Stimulated activated naive CD8-positive, alpha-beta T cell treated with anti-CD3 and anti-CD28 coated beads, Interleukin-15, amount 100 ng/mL, for 72 hours (primary cell): ENCODE results near the gene MBOAT1.

Experiments used
- ATAC-seq: fragments of 150-1000 bp; cut with Tn5 transposase; 2 replicates; pipeline ENCODE4 v1.10.0; 2021; ENCODE audit warnings: mild to moderate bottlenecking, moderate library complexity
- DNase-seq, 2 donors: peaks; one replicate each; pipeline ENCODE4 v3.0.0; 2021 to 2022
- H3K27ac Mint-ChIP-seq, 2 donors: one replicate each; pipeline ENCODE4 v1.8.0; 2022; ENCODE audit warnings: mild to moderate bottlenecking in 2 of 2, mixed read lengths in 2 of 2, moderate library complexity in 2 of 2
- H3K27me3 Mint-ChIP-seq: one replicate; pipeline ENCODE4 v1.8.0; 2022; ENCODE audit warnings: mixed read lengths
- H3K4me1 Mint-ChIP-seq: one replicate; pipeline ENCODE4 v1.8.0; 2022; ENCODE audit warnings: mild to moderate bottlenecking, mixed read lengths
- H3K4me3 Mint-ChIP-seq, 2 donors: one replicate each; pipeline ENCODE4 v1.8.0; 2022; ENCODE audit warnings: mild to moderate bottlenecking in 2 of 2, mixed read lengths in 2 of 2, moderate library complexity in 1 of 2
- H3K9me3 Mint-ChIP-seq, 2 donors: one replicate each; pipeline ENCODE4 v1.8.0; 2022; ENCODE audit warnings: mixed read lengths in 2 of 2

Gene MBOAT1

DNA sequence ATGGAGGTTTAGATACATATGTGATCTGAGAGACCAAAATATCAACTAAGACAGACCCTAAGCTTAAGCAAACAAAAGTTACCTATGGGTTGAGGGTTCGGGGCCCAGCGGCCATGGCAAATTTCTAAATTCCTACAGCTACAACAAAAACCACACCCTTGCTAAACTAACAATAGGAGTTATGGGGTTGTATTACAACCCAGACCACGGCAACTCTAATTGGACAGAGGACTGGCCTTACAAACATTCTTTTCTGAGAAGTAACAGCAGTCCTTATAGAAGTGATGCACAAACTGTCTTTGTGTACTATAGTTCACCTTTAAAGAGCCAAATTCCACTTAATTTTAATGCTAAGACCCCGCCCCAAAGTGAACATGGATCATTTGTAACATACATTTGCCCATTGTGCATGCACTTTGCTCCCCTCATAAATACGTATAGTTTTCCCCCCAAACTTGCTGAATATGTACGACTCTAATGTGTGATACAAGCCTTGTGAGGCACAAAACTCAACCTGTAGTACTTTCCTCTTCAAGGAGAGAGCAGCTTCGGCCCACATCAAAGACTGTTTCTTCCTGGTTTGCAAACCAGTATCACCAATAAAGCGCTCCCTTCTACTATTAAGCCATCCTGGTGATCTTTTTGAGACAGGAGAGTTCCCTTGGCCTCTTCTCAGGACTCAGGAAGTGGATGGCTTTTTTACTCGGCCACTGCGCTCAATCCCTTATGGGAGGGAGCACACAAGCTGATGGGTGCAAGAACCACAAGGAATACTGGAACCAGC is 25.6 kb upstream of the MBOAT1 start:
- H3K4me1 Mint-ChIP-seq = no peaks in the 10 kb centered on the region
- H3K9me3 Mint-ChIP-seq = no peaks in the 10 kb centered on the region
- DNase-seq = no peak
- H3K27ac Mint-ChIP-seq = no peak overlapping the region
- no peak overlapping the region for H3K4me3 Mint-ChIP-seq
- H3K27me3 Mint-ChIP-seq = no peaks in the 10 kb centered on the region
- no peak for ATAC-seq

DNA sequence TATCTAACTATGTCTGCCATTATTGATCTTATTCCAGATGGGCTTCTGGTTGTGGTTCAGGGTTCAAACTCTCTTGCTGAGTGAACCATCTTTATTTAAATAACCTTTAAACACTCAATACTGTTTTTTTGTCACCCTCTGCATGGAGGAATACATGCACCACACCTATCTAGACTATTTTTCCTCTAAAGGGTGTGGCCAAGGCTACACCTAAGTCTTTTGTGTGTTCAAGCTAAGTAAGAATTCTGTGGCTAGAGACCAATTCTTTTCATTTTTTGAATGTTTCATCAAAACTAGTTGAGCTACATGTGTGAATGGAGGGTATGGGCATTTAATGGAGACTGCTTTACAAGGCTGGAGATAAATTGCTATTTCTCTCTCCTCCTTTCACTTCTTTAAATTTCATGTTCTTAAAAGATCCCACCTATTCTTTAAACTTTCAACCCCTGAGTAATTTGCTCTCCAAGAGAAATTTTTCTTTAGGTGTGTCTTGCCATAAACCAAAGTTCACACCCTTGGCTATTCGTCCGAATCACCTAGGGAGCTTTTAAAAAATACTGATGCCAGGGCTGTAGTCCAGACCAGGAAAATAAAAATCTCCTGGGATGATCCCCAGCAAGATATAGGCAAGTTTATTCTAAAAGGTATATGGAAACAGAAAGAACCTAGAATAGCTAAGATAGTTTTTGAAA is 24.8 kb upstream of the MBOAT1 start:
- ATAC-seq (no peak), DNase-seq (no peak)
- Mint-ChIP-seq H3K4me1 (no peaks in the 10 kb centered on the region), H3K9me3 (no peaks in the 10 kb centered on the region), H3K27ac (no peak overlapping the region), H3K4me3 (no peak overlapping the region), H3K27me3 (no peaks in the 10 kb centered on the region)

DNA sequence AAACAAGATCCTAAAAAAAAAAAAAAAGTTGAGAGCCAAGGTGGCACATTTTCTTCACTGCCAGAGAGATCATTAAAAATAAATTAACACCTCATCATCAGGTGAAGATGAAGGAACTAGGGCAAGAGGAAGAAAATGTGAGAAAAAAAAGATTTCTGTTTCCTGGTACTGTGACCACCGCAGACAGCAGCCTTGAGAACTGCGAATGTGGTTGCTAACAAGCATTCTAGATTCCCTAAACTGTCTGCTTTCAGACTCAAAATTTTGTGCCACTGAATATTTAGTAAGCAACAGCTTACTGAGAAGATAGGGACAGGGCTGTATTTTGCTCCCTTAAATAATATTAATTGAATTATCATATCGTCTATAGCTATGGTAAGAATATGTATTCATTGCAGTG is 24.1 kb upstream of the MBOAT1 start:
- H3K4me1 Mint-ChIP-seq = no peaks in the 10 kb centered on the region
- DNase-seq = no peak
- no peak overlapping the region for H3K4me3 Mint-ChIP-seq
- H3K27me3 Mint-ChIP-seq = no peaks in the 10 kb centered on the region
- no peaks in the 10 kb centered on the region for H3K9me3 Mint-ChIP-seq
- H3K27ac Mint-ChIP-seq = no peak overlapping the region
- ATAC-seq = no peak

DNA sequence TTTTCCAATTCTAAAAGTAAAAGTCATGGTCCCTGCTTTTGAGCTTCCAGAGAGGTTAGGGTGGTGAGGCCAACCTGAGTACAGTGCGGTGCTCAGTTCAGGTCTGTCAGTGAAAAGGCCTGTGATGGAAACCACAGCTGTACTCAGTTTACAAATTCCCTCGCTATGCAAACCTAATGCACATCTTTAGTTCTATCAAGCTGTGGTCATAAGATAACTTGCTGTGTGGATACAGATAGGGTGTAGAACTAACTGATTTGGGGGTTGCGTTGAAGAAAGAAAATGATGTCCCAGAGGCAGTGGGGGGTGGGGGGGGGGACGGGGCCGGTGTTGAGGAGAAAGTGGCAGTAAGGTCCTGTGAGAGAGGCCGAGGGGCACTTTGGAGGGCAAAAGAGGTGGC is 22.8 kb upstream of the MBOAT1 start:
- no peaks in the 10 kb centered on the region for H3K27me3 Mint-ChIP-seq
- H3K4me3 Mint-ChIP-seq = no peak overlapping the region
- no peaks in the 10 kb centered on the region for H3K4me1 Mint-ChIP-seq
- peak overlapping the region in 1 of 2 donors; percentile 33 for H3K27ac Mint-ChIP-seq
- ATAC-seq (no peak), DNase-seq (no peak)
- no peaks in the 10 kb centered on the region for H3K9me3 Mint-ChIP-seq

DNA sequence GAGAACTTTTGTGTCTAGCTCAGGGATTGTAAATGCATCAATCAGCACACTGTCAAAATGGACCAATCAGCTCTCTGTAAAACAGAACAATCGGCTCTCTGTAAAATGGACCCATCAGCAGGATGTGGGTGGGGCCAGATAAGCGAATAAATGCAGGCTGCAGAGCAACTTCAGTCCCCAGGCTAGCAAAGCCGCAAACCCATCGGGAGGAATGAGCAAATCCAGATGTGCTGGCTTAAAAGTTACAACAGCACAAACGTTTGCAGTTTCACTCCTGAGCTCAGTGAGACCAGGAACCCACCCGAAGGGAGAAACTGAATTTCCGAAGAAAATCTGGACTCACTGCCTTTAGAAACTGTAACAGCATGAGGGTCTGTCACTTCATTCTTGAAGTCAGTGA is 21.9 kb upstream of the MBOAT1 start:
- Mint-ChIP-seq H3K4me1 (no peaks in the 10 kb centered on the region), H3K4me3 (no peak overlapping the region), H3K9me3 (no peaks in the 10 kb centered on the region), H3K27ac (no peak overlapping the region), H3K27me3 (no peaks in the 10 kb centered on the region)
- DNase-seq = no peak
- ATAC-seq = no peak

DNA sequence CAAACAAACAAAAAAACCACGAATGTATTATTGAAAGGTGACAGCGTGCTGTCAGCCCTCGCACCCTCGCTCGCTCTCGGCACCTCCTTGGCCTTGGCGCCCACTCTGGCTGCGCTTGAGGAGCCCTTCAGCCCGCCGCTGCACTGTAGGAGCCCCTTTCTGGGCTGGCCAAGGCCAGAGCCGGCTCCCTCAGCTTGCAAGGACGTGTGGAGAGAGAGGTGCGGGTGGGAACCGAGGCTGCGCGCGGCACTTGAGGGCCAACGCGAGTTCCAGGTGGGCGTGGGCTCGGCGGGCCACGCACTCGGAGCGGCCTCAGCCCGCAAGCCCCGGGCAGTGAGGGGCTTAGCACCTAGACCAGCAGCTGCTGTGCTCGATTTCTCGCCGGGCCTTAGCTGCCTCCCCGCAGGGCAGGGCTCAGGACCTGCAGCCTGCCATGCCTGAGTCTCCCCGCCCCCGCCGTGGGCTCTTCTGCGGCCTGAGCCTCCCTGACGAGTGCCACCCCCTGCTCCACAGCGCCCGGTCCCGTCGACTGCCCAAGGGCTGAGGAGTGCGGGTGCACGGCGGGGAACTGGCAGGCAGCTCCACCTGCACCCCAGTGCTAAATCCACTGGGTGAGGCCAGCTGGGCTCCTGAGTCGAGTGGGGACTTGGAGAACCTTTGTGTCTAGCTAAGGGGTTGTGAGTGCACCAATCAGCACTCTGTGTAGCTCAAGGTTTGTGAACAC is 20.9 kb upstream of the MBOAT1 start:
- Mint-ChIP-seq H3K27ac (no peak overlapping the region), H3K4me1 (no peaks in the 10 kb centered on the region), H3K9me3 (no peaks in the 10 kb centered on the region), H3K4me3 (no peak overlapping the region), H3K27me3 (no peaks in the 10 kb centered on the region)
- ATAC-seq (no peak), DNase-seq (no peak)

DNA sequence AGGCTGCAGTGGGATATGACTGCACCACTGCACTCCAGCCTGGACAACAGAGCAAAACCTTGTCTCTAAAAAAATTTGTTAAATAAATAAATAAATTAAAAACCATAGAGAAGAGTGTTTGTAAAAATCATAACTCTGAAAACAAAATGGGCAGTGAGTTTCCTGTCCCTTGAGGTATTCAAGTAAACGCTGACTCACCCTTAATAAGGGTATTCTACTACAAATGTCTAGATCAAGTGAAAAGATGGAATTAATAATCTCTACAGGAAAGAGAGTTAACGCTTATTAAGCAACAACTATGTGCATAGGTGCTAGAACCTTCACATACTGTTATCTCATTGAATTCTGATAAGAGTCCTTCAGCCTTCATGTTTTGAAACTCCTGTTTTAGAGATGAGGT is 19.9 kb upstream of the MBOAT1 start:
- DNase-seq (no peak), ATAC-seq (no peak)
- Mint-ChIP-seq H3K27ac (no peak overlapping the region), H3K9me3 (no peaks in the 10 kb centered on the region), H3K4me1 (no peaks in the 10 kb centered on the region), H3K27me3 (no peaks in the 10 kb centered on the region), H3K4me3 (no peak overlapping the region)

DNA sequence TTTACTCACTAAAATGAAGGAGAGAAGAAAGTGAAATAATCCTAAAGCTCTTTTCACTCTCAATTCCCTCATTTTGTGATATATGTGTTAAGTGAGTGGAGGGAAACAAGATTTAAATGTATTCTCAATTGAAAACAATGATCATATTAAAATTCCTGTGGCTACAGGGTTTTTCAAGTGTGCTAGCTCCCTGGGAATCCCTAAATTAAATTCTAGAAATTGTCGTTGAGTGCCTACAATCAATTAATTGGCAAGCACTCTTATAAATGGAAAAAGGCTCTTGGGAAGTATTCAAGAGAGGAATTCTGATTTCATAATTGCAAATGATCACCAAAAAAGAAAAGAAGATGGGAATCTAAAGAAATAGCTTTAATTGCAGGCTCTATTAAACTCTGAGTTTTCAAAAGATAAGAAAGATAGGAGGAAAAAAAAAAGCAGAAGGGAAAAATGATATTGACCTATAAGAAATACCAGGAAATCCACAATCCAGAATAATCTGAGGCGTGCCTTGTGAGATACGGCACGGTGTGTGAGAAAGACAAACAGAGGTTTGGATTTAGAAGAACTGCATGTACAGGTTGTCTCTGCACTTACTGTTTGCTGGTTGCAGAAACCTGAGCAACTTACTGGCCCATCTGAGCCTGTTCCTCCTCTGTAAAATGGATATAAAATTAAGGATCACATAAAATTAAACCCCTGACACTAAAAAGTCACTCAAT is 18.3 kb upstream of the MBOAT1 start:
- no peaks in the 10 kb centered on the region for H3K9me3 Mint-ChIP-seq

DNA sequence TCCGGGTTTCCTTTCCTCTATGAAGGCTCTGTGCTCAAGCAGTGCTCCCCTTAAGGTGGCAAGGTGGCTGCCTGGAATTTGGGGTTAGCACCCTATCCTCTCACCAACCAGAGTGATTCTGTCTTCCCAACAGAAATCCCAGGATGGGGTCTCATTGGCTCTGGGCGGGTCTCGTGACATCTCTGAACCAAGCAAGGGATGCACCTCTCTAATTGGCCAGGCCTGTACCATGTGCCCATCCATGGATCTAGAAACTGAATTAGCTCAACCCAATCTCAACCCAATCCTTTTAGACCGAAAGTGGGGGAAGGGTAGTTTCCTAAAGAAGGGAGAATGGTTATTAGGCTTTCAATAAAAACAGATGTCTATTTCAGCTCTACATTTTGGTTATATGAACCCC is 17.6 kb upstream of the MBOAT1 start:
- no peak for DNase-seq
- no peaks in the 10 kb centered on the region for H3K4me1 Mint-ChIP-seq
- no peaks in the 10 kb centered on the region for H3K9me3 Mint-ChIP-seq
- no peak overlapping the region for H3K4me3 Mint-ChIP-seq
- H3K27me3 Mint-ChIP-seq = no peaks in the 10 kb centered on the region
- H3K27ac Mint-ChIP-seq = no peak overlapping the region
- ATAC-seq = no peak

More for the DNA sequence above, 18.3 kb upstream of the MBOAT1 start:
- no peak for ATAC-seq
- Mint-ChIP-seq H3K4me3 (no peak overlapping the region), H3K4me1 (no peaks in the 10 kb centered on the region), H3K27ac (no peak overlapping the region), H3K27me3 (no peaks in the 10 kb centered on the region)
- DNase-seq = no peak

DNA sequence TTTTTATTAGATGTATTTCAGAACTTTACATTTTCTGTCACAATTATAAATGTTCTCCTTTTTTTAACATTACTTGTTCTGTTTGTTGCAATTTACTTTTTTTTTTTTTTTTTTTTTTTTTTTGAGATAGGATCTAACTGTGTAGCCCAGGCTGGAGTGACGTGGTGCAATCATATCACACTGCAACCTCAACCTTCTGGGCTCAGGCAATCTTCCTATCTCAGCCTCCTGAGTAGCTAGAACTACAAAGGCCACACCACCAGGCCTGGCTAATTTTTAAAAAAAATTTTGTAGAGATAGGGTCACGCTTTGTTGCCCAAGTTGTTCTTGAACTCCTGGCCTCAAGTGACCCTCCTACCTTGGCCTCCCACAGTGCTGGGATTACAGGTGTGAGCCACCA is 15.1 kb upstream of the MBOAT1 start:
- Mint-ChIP-seq H3K4me1 (no peaks in the 10 kb centered on the region), H3K27me3 (no peaks in the 10 kb centered on the region), H3K9me3 (no peaks in the 10 kb centered on the region), H3K4me3 (no peak overlapping the region), H3K27ac (no peak overlapping the region)
- ATAC-seq (no peak), DNase-seq (no peak)

DNA sequence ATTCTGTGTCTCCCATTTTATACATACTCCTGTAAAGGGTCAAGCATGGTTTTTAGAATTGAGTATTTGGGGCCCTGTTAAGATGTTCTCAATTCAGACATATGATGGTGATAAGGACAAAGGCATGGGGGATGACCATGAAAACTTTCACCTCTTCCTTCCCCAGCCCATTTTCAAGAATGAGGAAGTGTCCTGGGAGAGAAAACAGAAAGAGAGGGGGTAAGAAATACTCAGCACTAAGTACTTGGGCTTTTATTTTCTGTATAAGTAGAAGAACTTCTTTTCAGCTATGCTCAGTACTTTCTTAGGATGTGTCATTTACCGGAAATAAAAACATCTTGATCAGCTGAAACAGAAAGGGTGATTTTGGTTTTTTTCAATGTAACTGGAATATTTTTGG is 10.9 kb upstream of the MBOAT1 start:
- DNase-seq (no peak), ATAC-seq (no peak)
- Mint-ChIP-seq H3K4me1 (no peaks in the 10 kb centered on the region), H3K27me3 (peaks cover 9% of the 10 kb centered on the region), H3K27ac (no peak overlapping the region), H3K9me3 (no peaks in the 10 kb centered on the region), H3K4me3 (no peak overlapping the region)

DNA sequence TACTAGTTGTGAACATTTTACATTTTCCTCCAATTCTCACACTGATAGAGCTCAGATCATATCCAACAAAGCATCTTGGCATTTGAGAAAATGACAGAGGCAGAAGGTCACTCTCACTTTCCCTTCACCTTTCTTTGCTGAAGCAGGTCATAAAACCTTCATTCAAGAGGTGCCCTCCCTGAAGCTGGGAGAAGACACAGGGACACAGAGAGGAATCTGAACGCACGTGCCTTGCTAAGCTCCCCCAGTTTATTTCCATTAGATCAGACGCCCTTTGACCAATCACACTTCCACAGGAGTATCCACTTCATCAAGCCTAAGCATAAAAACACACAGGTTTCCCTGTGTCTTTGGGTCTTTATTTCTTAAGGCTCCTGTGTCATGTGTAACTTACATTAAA is 9.2 kb upstream of the MBOAT1 start:
- ATAC-seq = no peak
- DNase-seq = no peak
- Mint-ChIP-seq H3K4me1 (no peaks in the 10 kb centered on the region), H3K4me3 (no peak overlapping the region), H3K9me3 (no peaks in the 10 kb centered on the region), H3K27ac (no peak overlapping the region), H3K27me3 (peaks cover 9% of the 10 kb centered on the region)

DNA sequence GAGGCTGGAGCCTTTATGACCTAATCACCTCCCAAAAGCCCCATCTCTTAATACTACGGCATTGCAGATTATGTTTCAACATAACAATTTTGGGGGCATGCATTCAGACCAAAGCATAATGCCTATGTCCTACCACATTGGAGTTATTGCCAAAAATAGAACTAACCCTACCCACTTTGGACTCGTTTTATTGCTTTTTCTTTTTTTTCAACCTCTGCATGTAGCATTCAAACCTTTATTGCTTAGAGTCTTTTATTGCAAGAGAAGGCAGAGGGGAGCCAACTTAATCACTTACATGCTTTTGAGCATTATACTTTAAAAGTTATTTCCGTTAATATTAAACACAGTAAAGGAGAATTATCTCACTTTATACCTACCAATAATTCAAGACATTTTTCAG is 8.1 kb upstream of the MBOAT1 start:
- Mint-ChIP-seq H3K9me3 (no peaks in the 10 kb centered on the region), H3K27ac (no peak overlapping the region), H3K27me3 (peaks cover 9% of the 10 kb centered on the region), H3K4me3 (no peak overlapping the region), H3K4me1 (no peaks in the 10 kb centered on the region)
- no peak for ATAC-seq
- DNase-seq = no peak

DNA sequence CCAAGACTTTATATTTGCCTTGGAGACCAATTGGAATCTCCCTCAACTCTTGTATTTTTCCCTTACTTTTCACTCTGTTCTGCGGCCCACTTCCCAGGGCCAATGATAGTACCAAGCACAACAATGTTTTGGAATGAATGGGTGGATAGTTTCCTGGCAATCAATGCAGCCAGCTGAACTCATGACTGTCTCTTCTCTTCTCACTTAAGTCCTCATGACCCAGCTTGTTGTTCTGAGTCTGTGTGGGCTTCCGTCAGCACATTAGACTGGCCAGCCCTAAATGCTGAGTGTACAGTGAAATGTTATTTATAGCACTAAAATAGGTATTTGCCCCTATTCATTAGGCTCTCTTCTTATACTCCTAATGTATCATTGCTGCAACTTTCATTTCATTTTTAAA is 5.6 kb upstream of the MBOAT1 start:
- Mint-ChIP-seq H3K4me1 (peaks cover 9% of the 10 kb centered on the region), H3K9me3 (no peaks in the 10 kb centered on the region), H3K4me3 (no peak overlapping the region), H3K27ac (no peak overlapping the region), H3K27me3 (peaks cover 9% of the 10 kb centered on the region)
- DNase-seq (no peak), ATAC-seq (no peak)

DNA sequence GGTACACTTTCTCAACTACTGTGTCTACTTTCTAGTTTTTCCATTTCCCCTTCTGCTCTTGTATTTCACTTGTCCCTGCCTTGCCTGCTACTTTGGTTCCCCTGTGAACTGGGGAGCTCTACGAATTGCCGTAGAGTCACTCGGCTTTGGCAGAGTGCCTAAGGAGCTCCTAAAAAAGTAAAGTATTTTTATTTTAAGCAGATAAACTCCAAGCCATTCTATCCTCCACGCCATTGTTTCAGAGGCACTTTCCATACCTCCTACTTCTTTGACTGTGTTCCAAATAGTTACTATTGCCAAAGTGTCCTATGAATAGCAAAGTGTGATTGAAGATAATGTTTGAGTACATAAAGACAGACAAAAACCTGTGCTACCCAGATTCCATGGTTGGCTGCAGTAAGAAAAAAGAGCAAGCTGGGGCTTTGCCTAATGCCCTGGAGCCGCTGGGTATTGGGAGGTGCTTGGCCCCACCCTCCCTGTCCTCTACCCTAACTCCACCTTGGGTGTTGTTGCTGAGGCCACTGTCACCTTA is 5.1 kb upstream of the MBOAT1 start:
- H3K4me3 Mint-ChIP-seq = no peak overlapping the region
- no peak overlapping the region for H3K27ac Mint-ChIP-seq
- H3K4me1 Mint-ChIP-seq = peaks cover 10% of the 10 kb centered on the region
- peaks cover 9% of the 10 kb centered on the region for H3K27me3 Mint-ChIP-seq
- no peak for ATAC-seq
- DNase-seq = no peak
- no peaks in the 10 kb centered on the region for H3K9me3 Mint-ChIP-seq
